Thyroid gland (tissue), 4 donors: ENCODE results near the gene MMRN1. TPM values are rescaled to one million over a fixed set of nuclear protein-coding genes. Genes with fewer than 3 reads are reported as not detected.

ENCODE experiments used
- DNase-seq, 2 donors: peaks; one replicate each; pipeline ENCODE4 v3.0.0-alpha.2; 2019
- H3K27ac ChIP-seq, 3 donors: fragments of 200-600 bp; sonication (generic); 1 replicate in 2 of 3; 2 replicates in 1 of 3; pipeline ENCODE4 v1.5.1; 2016 to 2019; ENCODE audit warnings: mild to moderate bottlenecking in 1 of 3, moderate library complexity in 1 of 3
- H3K27me3 ChIP-seq: fragments of 200-600 bp; sonication (generic); one replicate; pipeline ENCODE4 v1.5.1; 2019
- H3K36me3 ChIP-seq, 2 donors: fragments of 200-600 bp; sonication (generic); one replicate each; pipeline ENCODE4 v1.5.1; 2016 to 2019
- H3K4me1 ChIP-seq, 2 donors: fragments of 200-600 bp; sonication (generic); one replicate each; pipeline ENCODE4 v1.5.1; 2017 to 2019
- H3K4me3 ChIP-seq, 3 donors: fragments of 200-600 bp; sonication (generic); replicated peaks in 1 of 3; 1 replicate in 2 of 3; 2 replicates in 1 of 3; pipeline ENCODE4 v1.5.1; 2016; ENCODE audit warnings: mild to moderate bottlenecking in 1 of 3
- H3K9me3 ChIP-seq: fragments of 200-600 bp; sonication (generic); one replicate; pipeline ENCODE4 v1.5.1; 2017
- POLR2A ChIP-seq, 2 donors: fragments of 450-650 bp; IDR thresholded peaks; one replicate each; pipeline ENCODE4 v1.6.1; 2017; ENCODE audit warnings: antibody characterized with exemption in 2 of 2, mild to moderate bottlenecking in 2 of 2, moderate library complexity in 1 of 2
- WGBS, 2 donors: methylation state at CpG; one replicate each; pipeline ENCODE4 v1.1.5; 2017; 5-methylcytosine and 5-hydroxymethylcytosine counted together
- intact Hi-C: fragments of 100-400 bp; cut with DNase I; formaldehyde crosslinking; loops from one replicate; pipeline ENCODE4 v1.15.1; 2023
- total RNA-seq, 4 donors: library from RNA; depleted of rRNA; stranded (reverse); fragments of >200 nt; gene quantifications; one replicate each; pipeline ENCODE4 v1.2.3, GENCODE V29; 2016
- TF ChIP-seq, protein P1 (sequence below), 6 experiments: fragments of 200-600 bp in 3 of 6; fragments of 450-650 bp in 3 of 6; sonication (generic) in 3 of 6; IDR thresholded peaks; one replicate each; pipeline ENCODE4 v1.5.1; 2016 to 2019; ENCODE audit warnings: antibody characterized with exemption in 6 of 6, mild to moderate bottlenecking in 2 of 6, inconsistent platforms in 1 of 6, moderate library complexity in 1 of 6

MMRN1 gene
- total RNA-seq, 4 donors from 2014 or later: 111 to 689 (median 241) TPM

GRCh38 chr4:89915937-89916336, 21.3 kb downstream of the MMRN1 start:
- intact Hi-C loops: no loop called here
- no peaks in the 10 kb centered on the region for H3K36me3 ChIP-seq
- H3K27me3 ChIP-seq: no peaks in the 10 kb centered on the region
- 15 to 18% methylated on average over 3 of the region's 3 CpGs for WGBS, 2 donors
- H3K9me3 ChIP-seq: no peaks in the 10 kb centered on the region
- no peak overlapping the region for H3K4me3 ChIP-seq
- peaks cover 10 to 11% of the 10 kb centered on the region in 2 donors for H3K4me1 ChIP-seq
- DNase-seq: peak; percentile 14 to 36
- TF ChIP-seq POLR2A (IDR thresholded peaks at IDR 0.05): no peak
- TF ChIP-seq, protein P1, sequence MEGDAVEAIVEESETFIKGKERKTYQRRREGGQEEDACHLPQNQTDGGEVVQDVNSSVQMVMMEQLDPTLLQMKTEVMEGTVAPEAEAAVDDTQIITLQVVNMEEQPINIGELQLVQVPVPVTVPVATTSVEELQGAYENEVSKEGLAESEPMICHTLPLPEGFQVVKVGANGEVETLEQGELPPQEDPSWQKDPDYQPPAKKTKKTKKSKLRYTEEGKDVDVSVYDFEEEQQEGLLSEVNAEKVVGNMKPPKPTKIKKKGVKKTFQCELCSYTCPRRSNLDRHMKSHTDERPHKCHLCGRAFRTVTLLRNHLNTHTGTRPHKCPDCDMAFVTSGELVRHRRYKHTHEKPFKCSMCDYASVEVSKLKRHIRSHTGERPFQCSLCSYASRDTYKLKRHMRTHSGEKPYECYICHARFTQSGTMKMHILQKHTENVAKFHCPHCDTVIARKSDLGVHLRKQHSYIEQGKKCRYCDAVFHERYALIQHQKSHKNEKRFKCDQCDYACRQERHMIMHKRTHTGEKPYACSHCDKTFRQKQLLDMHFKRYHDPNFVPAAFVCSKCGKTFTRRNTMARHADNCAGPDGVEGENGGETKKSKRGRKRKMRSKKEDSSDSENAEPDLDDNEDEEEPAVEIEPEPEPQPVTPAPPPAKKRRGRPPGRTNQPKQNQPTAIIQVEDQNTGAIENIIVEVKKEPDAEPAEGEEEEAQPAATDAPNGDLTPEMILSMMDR (IDR thresholded peaks at IDR 0.05): no peak
- no peak overlapping the region for H3K27ac ChIP-seq

GRCh38 chr4:89922848-89923416, 28.3 kb downstream of the MMRN1 start:
- Histone ChIP-seq H3K36me3 (no peaks in the 10 kb centered on the region), H3K27me3 (no peaks in the 10 kb centered on the region), H3K4me3 (no peak overlapping the region), H3K27ac (no peak overlapping the region), H3K9me3 (no peaks in the 10 kb centered on the region), H3K4me1 (no peaks in the 10 kb centered on the region)
- no peak for TF ChIP-seq POLR2A (IDR thresholded peaks at IDR 0.05)
- TF ChIP-seq, protein P1 (IDR thresholded peaks at IDR 0.05): no peak
- WGBS, 2 donors: 82 to 83% methylated on average over 5 of the region's 5 CpGs
- intact Hi-C loops: no loop called here
- no peak for DNase-seq

- 84 to 89% methylated on average over 4 of the region's 4 CpGs for WGBS, 2 donors
- DNase-seq: no peak
- H3K36me3 ChIP-seq: no peaks in the 10 kb centered on the region
These were observed 34.2 kb downstream of the MMRN1 start for GRCh38 chr4:89928838-89929237.

DNA sequence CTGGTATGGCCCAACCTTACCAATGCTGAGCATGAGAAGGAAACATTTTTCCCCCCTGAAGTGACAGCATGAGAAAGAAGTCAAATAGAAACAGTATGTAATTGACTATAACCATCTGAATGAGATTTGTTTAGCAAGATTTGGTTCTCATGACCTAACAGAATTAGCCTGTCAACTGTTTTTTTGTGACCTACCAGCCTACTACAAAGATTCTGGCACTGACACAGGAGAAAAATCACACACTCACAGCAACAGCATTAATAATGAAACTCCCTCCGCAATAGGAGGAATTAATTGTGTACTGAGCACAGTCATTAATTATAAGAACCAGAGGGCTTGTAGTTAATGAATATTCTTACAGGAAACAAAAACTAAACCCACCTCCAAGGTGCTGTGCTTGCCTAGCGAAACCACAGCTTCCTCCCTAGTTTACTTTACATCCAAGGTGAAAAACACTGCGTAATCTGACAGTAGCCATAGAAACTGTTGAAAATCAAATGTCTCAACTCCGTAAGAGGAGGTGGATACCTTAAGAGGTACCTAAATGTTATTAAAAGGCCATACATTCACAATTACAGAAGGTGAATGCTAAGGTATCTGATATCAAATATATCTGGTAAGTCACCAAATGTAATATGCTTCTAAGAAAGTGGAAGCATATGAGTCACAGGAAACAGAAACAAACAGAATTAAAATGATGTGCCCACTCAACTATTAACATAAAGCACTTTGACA, 34.9 kb downstream of the MMRN1 start:
- no peak for DNase-seq
- H3K36me3 ChIP-seq: no peaks in the 10 kb centered on the region
- intact Hi-C loops: no loop called here
- H3K27me3 ChIP-seq: no peaks in the 10 kb centered on the region
- H3K4me3 ChIP-seq: no peak overlapping the region
- no peaks in the 10 kb centered on the region for H3K4me1 ChIP-seq
- no peaks in the 10 kb centered on the region for H3K9me3 ChIP-seq
- H3K27ac ChIP-seq: no peak overlapping the region
- 77% methylated on average over 4 of the region's 4 CpGs for WGBS, 2 donors
- no peak for TF ChIP-seq POLR2A (IDR thresholded peaks at IDR 0.05)
- TF ChIP-seq, protein P1 (IDR thresholded peaks at IDR 0.05): no peak

More at GRCh38 chr4:89928838-89929237, 34.2 kb downstream of the MMRN1 start:
- Histone ChIP-seq H3K4me3 (no peak overlapping the region), H3K4me1 (no peaks in the 10 kb centered on the region), H3K27ac (no peak overlapping the region), H3K27me3 (no peaks in the 10 kb centered on the region), H3K9me3 (no peaks in the 10 kb centered on the region)
- no peak for TF ChIP-seq POLR2A (IDR thresholded peaks at IDR 0.05)
- TF ChIP-seq, protein P1 (IDR thresholded peaks at IDR 0.05): no peak
- intact Hi-C loops: no loop called here

DNA sequence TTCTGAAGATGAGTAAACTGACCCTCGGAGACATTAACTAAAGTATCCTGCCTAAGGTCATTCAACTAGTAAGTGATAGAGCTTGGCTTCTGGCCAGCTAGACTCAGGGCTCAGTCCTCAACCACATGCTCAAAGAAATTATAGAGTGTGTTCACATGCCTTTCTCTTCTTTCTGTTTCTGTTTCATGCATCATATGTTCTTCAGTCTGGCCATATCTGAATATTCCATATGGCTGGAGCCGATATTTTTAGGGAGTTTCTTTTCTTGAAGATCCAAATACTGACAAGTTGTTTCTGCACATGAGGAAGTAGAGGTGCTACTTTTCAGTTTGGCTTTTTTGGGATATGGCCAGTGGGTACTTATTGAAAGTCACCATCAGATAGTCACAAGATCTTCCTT, 44.9 kb downstream of the MMRN1 start:
- H3K4me1 ChIP-seq: peaks cover 0 to 12% of the 10 kb centered on the region in 2 donors
- no peak overlapping the region for H3K27ac ChIP-seq
- no peaks in the 10 kb centered on the region for H3K9me3 ChIP-seq
- peak; percentile 15 to 32 for DNase-seq
- no peak overlapping the region for H3K4me3 ChIP-seq
- 66 to 70% methylated on average over 2 of the region's 2 CpGs for WGBS, 2 donors
- intact Hi-C loops: no loop called here
- no peaks in the 10 kb centered on the region for H3K36me3 ChIP-seq
- TF ChIP-seq, protein P1 (IDR thresholded peaks at IDR 0.05): no peak
- TF ChIP-seq POLR2A (IDR thresholded peaks at IDR 0.05): no peak
- no peaks in the 10 kb centered on the region for H3K27me3 ChIP-seq
